ENCODE results near the gene CAMK1D. TPM values are rescaled to one million over a fixed set of nuclear protein-coding genes. Genes with fewer than 3 reads are reported as not detected.

CAMK1D gene
- total RNA-seq, 1 experiment from 2014 or later: 6.3 TPM

- Mint-ChIP-seq H3K36me3 (ENCODE audit: insufficient read depth in 1 of 3, low read depth in 3 of 3) (0 out of 7 replicates have a peak, but pooled peaks cover 0 to under 1% (median 0%) of the 10 kb centered on the region in 3 experiments), H3K27ac (no peak overlapping the region), H3K4me1 (peaks cover 4 to 6% of the 10 kb centered on the region in 2 experiments; a peak in 3 of 4 replicates), H3K27me3 (ENCODE audit: low read depth) (peaks cover 6% of the 10 kb centered on the region), H3K9me3 (no peaks in the 10 kb centered on the region), H3K4me3 (no peak overlapping the region)
- H2BK20ac ChIP-seq (ENCODE audit: low read depth, low read length, poor library complexity, severe bottlenecking): no peak overlapping the region
- no peak overlapping the region for H4K8ac ChIP-seq (replicated peaks; ENCODE audit: insufficient read length, low read depth, low read length)
- no peak overlapping the region for H2AK5ac ChIP-seq (ENCODE audit: insufficient read length, low read length)
- no peak overlapping the region for H2BK120ac ChIP-seq (ENCODE audit: low read depth, low read length, poor library complexity, severe bottlenecking)
- H4K5ac ChIP-seq (ENCODE audit: insufficient read length, low read depth, low read length): no peak overlapping the region
- no peak overlapping the region for H3K23ac ChIP-seq (ENCODE audit: insufficient read length, low read depth, low read length)
- H3K79me2 ChIP-seq (ENCODE audit: insufficient read depth, low read length): no peaks in the 10 kb centered on the region
- H3K9me3 ChIP-seq (ENCODE audit: control insufficient read depth, low read depth, low read length): no peaks in the 10 kb centered on the region
- H3K18ac ChIP-seq (ENCODE audit: insufficient read length, low read depth, low read length): no peak overlapping the region
- H3K9ac ChIP-seq (ENCODE audit: extremely low read depth, insufficient read length, low read length): no peak overlapping the region
- H3K79me1 ChIP-seq (ENCODE audit: insufficient read depth, low read depth, low read length, poor library complexity, severe bottlenecking): no peaks in the 10 kb centered on the region
- WGBS (ENCODE audit: extremely low coverage, insufficient read length, low lambda C conversion rate): no CpG with 5 or more reads among the region's 6 CpGs
- no peak overlapping the region for H3K27ac ChIP-seq (ENCODE audit: insufficient read length, low read depth, low read length)
- no peaks in the 10 kb centered on the region for H4K20me1 ChIP-seq (ENCODE audit: control insufficient read depth, insufficient read depth, insufficient read length)
- no peaks in the 10 kb centered on the region for H3K4me1 ChIP-seq (ENCODE audit: insufficient read depth, low read length)
- no peak overlapping the region for H3K56ac ChIP-seq (ENCODE audit: insufficient read length, low read depth, low read length)
- no peaks in the 10 kb centered on the region for H3K27me3 ChIP-seq (ENCODE audit: insufficient read depth, low read length)
- no peak for DNase-seq
- TF ChIP-seq CTCF (conservative IDR thresholded peaks at IDR 0.05): no peak
- H2BK5ac ChIP-seq (ENCODE audit: insufficient read length, low read length): no peak overlapping the region
- no peak overlapping the region for H3K4me2 ChIP-seq (ENCODE audit: insufficient read depth, insufficient read length, low read length)
- no peak overlapping the region for H2BK15ac ChIP-seq (ENCODE audit: low read depth, low read length)
- H3K4ac ChIP-seq (ENCODE audit: low read depth, low read length): no peak overlapping the region
- no peak overlapping the region for H2BK12ac ChIP-seq (ENCODE audit: insufficient read length, low read depth, low read length)
- no peak overlapping the region for H3T11ph ChIP-seq (ENCODE audit: low read length)
- no peak overlapping the region for H4K91ac ChIP-seq (ENCODE audit: insufficient read length, low read depth, low read length)
- H3K23me2 ChIP-seq (ENCODE audit: insufficient read length, low read depth, low read length, poor library complexity, severe bottlenecking): no peaks in the 10 kb centered on the region
- no peak overlapping the region for H3K14ac ChIP-seq (ENCODE audit: insufficient read depth, low read length)
- H2AFZ ChIP-seq (ENCODE audit: low read length): no peak overlapping the region
Measured at GRCh38 chr10:12341526-12341925, 7.8 kb upstream of the CAMK1D start.

All from H9 (cell line).